Frontal cortex (tissue), 4 donors: ENCODE data around the gene CDT1. TPM values are rescaled to one million over a fixed set of nuclear protein-coding genes. Genes with fewer than 3 reads are reported as not detected.
"Not testable (repeated sequence)": the region's sequence is repeated elsewhere in the genome, so short reads cannot be mapped to it uniquely, and the experiment has no call there.

Experiments
- DNase-seq, 2 donors: peaks; one replicate each; pipeline ENCODE4 v3.0.0; 2012; ENCODE audit warnings: low spot score in 2 of 2
- FAIRE-seq: peaks from 2 replicates; lab custom pipeline; 2012; peaks lifted over from hg19 to GRCh38; lab: Jason Lieb, UNC
- total RNA-seq: library from RNA; depleted of rRNA; stranded (reverse); fragments of >200 nt; gene quantifications from one replicate; pipeline ENCODE4 v1.2.3, GENCODE V29; 2014
- donor health status: control.
- donor health status: control.
- donor health status: control.

The CDT1 gene
- total RNA-seq, 1 donor from 2014 or later: 1.2 TPM

DNA sequence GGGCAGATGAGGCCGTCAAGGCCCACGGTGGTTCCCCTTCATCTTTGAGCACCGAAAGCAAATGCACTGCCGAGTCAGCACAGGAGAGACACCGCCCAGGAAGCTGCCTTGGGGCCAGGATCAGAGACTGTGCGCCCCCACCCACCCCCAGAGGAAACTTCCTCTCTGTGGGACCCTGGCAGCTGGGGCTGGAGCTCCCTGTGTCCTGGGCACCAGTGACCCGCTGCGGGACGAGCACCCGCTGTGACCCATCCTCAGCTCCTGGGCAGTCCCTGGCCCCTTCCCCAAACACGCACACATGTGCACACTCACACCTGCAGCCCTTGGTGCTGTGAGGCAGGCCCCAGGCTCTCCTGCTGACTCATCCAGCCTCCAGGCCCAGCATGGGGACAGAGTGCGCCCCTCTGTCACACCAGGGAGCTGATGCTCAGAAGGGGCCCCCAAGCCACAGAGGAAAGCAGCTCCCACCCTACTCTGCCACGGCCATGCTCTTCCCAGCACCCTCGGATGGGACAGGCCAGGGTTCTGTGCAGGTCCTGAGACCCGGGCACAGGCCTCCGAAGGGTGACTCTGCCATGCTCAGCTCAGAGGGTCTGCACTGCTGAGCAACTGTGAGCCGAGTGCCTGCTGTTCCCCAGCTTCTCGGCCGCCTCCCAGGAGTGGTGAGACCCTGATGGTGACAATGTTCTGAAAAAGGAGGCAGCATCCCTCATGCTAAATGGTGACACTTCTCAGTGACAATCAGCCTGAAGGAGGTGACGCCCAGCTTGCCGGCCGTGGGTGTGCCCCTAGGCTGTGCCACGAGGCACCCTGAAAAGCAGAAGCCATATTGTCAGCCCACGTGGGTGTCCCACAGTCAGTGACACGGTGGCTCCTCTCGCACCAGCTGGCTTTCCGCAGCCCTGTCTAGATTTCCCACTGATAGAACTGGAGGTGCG lies 22.2 kb upstream of the CDT1 start:
- DNase-seq (no peak), FAIRE-seq (no peak)

- FAIRE-seq (no peak), DNase-seq (peak in 1 of 2 donors; percentile 59)
Measured at GRCh38 chr16:88782454-88783390, 20.9 kb upstream of the CDT1 start.

GRCh38 chr16:88783391-88784073 lies 20.1 kb upstream of the CDT1 start:
- FAIRE-seq: no peak
- DNase-seq: peak in 1 of 2 donors; percentile 73

GRCh38 chr16:88784074-88784855 lies 19.3 kb upstream of the CDT1 start:
- no peak for FAIRE-seq
- peak in 1 of 2 donors; percentile 69 for DNase-seq

DNA sequence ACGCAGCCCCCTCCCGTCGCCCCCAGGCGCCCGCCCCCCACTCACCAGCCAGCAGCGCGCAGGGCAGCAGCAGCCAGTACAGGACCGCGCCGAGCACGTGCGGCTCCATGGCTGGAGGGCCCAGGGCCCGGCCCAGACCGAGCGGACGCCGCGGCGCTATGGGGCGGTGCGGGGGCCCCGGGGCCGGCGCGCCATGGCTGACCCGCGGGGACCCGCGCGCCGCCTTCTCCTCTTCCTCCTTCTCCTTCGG lies 18.8 kb upstream of the CDT1 start:
- FAIRE-seq: no peak

DNA sequence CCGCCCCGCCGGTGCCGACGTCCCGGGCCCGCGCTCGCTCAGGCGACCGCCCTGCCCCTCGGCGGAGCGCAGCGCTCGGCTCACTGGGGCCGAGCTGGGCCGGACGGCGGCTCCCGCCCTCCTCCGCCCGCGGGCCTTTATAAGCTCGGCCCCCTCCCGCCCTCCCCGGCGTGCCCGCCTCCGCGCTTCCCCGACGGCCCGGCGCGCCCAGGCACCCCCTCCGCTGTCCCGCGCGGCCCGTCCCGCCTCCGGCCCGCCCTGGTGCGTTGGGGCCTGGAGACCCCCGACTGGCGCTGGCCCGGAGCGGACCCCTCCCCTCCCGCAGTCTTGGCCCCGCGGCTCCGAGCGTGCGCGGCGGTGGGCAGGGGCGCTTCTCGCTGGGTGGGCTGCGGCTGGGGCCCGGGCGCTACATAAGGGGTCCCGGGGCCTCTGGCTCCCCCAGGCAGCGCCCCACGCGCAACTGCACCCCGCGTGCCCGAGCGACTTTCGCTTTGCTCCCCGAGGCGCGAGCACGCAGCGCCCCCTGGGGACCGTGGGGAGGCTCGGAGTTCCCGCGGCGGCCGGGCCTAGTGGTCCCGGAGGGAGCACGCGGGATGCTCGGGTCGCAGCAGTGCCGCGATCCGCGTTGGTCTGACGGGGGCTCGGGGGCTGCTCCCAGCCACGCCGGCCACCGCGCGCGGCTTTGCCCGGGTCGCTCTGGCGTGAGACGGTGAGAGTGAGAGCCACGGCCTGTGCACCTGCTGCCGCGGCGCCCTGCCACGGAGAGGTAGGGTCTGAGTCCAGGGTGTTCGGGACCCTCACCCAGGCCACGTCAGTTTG lies 18.3 kb upstream of the CDT1 start, which contains the start of gene PIEZO1:
PIEZO1 (minus strand) TSS at position 115 of the 819 bp plus-strand sequence. CDS start 256 bp downstream, outside the sequence.
- no peak for FAIRE-seq
- DNase-seq: peak; percentile 82 to 83

More for the DNA sequence above, 18.8 kb upstream of the CDT1 start:
- no peak for DNase-seq

- FAIRE-seq: no peak
- no peak for DNase-seq
Measured at GRCh38 chr16:88787579-88788314, 15.8 kb upstream of the CDT1 start.

DNA sequence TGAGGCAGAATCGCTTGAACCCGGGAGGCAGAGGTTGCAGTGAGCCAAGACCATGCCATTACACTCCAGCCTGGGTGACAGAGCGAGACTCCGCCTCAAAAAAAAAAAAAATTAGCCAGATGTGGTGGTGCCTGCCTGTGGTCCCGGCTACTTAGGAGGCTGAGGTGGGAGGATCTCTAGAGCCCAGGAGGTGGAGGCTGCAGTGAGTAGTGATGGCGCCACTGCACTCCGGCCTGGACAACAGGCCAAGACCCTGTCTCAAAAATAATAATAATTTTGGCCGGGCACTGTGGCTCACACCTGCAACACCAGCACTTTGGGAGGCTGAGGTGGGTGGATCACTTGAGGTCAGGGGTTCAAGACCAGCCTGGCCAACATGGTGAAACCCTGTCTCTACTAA lies 14.8 kb upstream of the CDT1 start:
- not testable (repeated sequence) for DNase-seq, FAIRE-seq

DNA sequence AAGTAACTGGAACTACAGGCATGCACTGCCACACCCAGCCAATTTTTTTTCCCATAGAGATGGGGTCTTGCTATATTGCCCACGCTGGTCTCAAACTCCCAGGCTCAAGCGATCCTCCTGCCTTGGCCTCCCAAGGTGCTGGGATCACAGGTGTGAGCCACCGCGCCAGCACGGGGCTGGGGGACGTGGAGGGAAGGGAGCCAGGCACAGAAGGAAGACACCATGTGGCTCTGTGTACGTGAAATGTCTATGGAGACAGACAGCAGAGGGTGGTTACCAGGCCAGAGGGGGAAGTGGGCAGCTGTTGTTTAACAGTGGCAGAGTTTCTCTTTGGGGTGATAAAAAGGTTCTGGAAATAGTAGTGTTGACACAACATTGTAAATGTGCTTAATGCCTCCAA lies 14.0 kb upstream of the CDT1 start:
- FAIRE-seq: no peak
- no peak for DNase-seq

- FAIRE-seq (no peak), DNase-seq (no peak)
Measured at GRCh38 chr16:88790312-88791211, 13.0 kb upstream of the CDT1 start.

DNA sequence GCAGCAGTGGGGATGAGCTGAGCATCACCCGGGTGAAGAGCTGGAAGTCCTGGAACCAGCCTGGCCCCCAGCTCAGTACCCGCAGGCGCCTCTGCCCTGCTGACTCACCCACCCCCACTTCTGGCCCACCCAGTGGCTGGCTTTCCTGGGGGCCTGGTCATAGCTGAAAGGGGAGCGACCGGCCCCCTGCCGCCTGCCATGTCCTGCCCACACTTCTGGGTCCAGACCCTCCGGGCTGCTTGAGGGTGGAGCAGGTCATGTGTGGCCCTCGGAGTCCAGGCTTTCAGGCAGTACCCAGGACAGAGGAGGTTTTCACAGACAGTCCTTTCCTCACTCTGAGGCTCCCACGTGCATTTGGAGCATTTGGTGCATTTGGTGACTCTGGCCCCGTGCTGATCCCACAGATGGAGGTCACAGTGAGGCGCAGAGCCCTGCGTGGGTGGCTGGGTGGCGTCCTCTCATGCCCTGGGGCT lies 11.5 kb upstream of the CDT1 start:
- no peak for FAIRE-seq
- no peak for DNase-seq

DNA sequence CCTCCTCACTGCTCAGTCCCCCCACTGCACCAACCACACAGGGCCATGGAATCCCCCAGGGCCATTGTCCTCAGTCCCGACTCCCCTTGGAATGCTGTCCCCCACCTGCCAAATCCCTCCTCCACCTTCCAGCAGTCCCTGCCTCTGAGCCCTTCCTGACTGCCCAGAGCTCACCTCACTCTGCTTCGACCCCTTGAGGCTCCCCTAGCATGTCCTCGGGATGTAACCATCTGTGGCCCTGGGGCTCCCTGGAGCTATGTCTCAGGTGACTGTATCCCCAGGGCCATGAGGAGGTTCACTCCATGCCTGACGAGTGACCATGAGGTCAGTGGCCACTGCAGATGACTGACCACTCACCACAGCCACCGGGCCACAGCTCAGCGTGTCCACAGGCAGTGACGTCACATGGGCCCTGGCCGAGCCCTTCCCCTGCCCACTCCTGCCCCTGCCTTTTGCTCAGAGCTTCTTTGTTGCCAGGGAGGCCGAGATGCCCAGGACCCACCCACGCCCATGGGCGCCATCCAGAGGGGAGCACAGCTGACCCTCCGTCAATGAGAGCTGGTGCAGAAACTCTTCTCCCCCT lies 10.8 kb upstream of the CDT1 start:
- FAIRE-seq: no peak
- DNase-seq: no peak

DNA sequence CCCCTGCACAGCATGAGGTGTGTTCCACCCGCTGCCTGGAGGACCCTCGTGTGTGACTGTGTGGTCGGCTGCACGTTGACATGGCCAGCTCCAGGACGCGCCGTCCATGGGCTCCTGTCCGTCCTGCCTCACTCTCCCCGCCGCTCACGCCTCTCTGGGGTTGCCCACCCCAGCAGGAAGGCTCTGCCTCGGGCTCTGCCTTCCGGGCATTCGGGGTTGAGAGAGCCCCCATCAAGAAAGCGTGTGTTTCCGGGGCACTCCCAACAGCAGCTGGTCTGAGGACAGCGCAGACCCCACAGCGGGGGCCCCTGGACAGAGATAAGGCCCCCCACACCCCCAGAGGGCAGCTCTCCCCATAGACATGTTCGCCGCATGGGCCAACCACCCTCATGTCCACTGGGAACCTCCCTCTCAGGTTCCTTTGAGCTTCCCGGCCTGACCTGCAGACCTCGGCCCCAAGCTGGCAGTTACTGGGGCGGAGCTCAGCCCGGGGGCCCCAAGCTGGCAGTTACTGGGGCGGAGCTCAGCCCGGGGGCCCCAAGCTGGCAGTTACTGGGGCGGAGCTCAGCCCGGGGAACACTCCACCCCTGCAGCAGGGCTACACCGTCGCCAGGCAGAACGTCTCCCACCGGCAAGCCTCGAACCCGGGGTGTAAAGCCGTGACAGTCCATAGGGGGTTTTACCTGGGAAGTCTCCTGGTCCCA lies 10.2 kb upstream of the CDT1 start:
- no peak for FAIRE-seq
- DNase-seq: no peak

GRCh38 chr16:88796278-88796677 lies 7.3 kb upstream of the CDT1 start:
- DNase-seq (no peak), FAIRE-seq (no peak)

DNA sequence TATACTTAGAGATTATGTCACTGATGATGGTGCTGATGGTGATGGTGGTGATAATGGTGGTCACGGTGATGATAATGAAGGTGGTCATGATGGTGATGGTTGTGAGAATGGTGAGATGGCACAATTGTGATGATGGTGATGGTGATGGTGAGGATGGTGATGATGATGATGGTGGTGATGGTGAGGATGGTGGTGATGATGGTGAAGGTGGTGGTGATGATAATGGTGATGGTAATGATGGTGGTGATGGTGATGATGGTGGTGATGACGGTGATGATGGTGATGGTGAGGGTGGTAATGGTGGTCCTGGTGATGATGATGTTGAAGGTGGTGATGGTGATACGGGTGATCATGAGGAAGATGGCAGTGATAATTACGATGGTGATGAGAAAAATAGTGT lies 5.5 kb upstream of the CDT1 start:
- DNase-seq (no peak), FAIRE-seq (no peak)
